Measurements from ENCODE around the gene SPAG9.

The SPAG9 gene

DNA sequence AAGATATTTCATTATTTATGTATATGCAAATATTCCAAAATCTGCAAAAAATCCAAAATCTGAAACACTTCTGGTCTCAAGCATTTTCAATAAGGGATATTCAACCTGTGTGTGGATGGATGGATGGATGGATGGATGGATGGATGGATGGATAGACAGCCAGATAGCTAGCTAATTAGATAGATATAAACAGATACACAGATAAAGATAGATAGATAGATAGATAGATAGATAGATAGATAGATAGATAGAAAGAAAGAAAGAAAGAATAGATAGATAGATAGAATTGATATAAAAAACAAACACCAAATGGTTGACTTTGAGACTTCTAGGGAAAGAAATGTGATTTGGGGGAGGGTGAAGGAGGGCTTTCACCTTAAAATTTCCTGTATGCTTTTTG lies 139.4 kb downstream of the SPAG9 start:
- no peak for DNase-seq

DNA sequence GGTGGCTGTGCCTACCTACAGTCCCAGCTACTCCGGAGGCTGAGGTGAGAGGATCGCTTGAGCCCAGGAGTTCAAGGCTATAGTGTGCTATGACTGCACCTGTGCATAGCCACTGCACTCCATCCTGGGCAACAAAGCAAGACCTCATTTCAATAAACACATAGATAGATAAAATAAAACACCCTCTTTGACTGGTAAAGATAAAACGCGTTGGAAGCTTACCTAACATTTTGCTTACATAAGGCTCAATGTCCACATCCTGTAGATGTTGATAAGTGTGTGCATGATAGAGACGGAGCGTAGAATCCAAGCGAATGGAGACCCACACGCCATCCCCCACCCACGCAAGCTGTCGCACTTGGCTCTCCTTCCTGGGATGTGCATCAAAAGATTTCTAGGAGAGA lies 141.1 kb downstream of the SPAG9 start:
- DNase-seq, result no peak

DNA sequence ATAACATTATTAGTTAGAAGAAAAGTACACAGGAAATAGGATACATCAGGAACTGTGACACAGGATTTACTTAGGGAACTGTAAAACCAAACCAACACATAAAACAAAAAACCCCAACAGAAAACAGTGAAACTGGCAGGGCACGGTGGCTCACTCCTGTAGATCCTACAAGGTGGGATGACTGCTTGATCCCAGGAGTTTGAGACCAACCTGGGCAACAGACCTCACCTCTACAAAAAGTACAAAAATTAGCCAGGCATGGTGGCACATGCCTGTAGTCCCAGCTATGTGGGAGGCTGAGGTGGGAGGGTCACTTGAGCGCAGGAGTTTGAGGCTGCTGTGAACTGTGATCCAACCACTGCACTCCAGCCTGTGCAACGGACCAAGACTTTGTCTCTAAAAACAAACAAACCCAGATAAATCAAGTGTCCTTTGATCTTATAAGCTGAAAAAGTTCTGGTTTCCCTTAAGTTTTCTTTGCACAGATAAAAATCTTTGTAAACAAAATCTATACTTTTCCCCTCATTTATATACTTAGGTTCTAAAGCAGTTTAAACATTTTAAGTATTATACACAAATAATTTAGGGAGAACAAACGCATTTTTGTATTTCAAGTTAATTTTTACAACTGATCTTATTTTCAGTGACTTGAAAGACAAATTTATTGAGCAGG lies 143.0 kb downstream of the SPAG9 start:
- no peak for DNase-seq

DNA sequence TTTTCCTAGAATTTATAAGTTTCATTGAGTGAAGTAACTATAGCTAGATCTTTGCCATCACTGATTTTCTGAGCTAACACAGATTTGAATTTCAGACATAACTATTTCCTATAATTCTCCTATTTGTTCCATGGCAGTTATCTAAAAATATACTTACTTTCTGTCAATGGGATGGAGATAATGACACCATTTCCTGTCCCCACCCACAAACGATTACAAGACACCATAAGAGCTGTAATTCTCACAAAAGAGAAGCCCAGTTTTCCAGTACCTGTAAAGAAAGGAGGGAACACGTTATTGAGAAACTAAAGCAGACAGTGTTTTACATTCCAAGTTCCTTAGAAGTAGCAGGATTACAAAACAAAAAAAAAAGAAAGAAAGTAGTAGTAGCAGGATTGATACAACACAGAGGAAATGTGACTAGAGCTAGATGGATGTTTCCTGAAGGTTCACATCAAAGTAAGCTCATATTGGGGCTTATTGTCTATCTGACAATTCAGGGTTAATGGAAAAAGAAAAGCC lies 143.7 kb downstream of the SPAG9 start:
- no peak for DNase-seq

DNA sequence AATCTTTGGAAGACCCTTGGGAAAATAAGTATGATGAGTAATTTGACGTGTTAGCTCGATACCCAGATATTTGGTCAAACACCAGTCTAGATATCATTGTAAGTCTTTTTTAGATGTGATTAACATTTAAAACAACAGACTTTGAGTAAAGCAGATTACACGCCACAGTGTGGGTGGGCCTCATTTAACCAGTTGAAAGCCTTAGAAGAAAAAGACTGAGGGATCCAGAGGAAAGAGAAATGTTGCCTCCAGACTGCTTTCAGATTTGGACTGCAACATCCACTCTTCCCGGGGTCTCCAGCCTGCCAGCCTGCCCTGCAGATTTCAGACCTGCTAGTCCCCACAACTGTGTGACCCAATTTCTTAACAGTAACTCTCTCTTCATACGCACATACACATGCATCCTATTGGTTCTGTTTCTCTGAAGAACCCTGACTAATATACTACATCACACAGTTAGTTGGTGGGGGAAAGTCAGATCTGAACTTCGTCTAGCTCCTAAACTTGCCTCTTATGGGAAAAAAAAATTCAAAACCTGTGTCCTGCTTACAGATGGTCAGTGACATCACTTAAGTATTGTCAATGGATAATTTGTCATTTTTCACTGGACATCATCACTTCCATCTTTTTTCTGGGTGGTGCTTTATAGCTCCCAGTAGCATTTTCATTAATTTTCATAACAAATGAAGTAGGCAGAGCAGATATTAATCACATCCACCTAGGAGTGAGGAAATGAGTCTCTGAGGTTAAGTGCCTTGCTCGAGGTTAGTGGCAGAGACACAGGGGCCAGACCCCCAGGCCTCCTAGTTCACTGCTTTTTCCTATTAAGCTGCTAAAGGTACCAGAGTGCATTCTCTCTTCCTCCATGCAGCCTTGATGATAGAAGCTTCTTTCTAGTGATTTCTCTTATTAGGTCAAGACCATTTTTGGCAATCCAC lies 146.8 kb downstream of the SPAG9 start:
- no peak for DNase-seq

DNA sequence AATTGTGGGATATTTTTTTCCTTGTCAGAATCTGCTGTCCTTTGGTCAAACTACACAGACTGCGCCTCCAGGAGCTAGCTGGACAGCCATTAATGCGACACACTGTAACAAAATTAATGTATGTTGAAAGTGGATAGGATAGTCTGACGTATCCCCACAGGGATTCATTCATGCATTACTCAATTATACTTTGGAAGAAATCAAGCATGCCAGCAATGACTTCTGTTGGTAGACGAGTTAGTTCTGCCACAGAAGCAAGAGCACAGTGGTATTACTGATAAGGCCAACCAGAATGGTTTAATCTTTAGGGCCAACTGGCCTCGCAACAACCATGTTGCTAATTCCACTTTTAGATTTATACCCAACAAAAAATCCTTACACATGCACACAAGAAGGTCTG lies 148.1 kb downstream of the SPAG9 start:
- no peak for DNase-seq

DNA sequence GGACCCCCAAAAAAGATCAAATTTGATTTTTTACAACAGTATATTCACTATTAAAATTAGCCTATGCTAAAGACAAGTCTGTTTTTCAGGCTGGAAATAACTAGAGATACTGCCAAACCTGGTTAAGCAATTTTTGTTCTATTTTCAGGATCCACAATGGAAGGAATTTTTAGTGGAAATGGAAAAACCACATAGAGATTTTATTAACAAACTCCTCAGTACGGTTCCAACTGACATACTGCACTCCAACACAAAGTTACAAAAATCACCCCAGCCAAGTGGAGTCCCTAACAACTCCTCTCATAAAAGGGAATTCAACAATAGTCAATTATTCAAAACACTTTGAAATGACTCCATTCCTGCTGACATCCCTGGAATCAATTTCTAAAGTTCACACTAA lies 152.9 kb downstream of the SPAG9 start:
- no peak for DNase-seq

DNA sequence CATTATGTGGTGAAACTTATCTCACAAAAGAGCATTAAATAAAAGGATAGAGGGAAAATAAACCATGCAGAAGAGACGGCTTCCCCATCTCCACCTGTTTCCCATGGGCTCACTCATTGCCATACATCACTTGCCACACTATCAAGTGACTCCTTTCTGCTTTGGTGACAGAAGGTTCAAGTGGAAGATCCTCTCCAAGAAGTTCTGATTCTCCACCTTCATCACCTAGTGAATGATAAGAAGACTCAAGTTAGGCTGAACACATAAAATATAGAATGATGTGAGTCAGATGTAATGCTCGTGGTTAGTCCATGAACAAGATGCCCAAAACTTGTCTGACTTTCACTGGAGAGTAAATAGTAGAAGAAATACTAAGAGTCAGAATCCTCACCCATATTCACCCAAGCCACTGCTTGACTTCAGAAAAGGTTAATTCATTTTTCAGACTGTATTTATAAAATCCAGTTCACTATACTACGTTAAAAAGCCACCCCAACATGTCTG lies 154.5 kb downstream of the SPAG9 start:
- DNase-seq, result no peak

DNA sequence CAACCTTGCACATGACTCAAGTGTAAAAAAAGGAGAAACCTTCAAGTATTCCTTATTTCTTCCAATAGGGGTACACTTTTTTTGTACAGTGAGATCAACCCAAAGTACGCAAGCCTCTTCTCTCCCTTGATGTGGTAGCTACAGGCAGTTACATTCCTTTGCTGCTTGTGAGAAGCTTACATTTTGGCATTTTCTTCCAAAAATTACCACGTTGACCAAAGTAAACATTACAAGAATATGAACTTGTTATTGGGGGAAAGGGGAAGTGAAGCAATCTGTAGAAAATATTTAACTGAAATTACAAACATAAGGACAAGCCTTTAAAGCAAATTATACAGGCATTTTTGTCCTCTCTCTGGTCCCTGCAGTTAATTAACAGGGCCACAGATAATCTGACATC lies 157.5 kb downstream of the SPAG9 start:
- no peak for DNase-seq

DNA sequence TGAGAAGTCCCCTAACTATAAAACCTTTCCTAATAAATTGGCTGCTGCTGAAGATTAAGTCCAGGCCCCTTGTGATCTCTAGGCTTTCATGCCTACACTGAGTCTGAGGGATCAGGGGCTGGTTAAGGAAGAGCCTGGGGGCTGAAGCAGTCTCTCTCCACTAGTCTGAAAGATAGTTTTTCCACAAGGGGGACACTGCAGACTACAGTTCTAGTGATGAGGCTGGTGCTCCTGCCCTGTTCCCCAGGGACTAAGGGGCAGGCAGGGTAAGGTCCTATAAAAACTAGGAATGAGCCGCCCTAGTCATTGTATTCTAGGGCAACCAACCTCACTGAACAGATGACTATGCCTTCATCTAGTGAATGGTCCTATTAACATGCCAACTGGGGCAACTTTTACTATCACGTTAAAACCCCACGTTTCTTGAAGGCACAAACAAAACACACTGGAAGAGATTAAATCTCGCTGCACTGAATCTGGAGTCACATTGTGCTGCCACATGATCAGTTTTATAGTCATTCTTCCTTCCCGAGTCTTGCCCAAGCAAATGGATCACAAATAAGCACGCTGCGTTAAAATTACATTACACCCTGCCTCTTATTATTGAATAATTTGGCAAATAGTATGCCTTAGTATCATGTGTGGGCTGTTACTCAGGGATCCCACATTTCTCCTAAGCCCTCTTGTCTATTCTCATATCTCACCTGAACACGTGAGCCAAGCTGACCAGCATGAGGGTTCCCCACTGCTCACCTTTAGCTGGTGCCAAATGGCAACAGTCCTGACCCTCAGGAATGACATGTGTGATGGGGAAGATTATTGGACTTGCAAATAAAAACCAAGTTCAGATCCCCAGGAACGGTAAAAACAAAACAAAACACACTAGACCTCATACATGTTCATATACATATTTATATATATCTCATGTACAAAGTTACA lies 159.1 kb downstream of the SPAG9 start:
- DNase-seq, result no peak

DNA sequence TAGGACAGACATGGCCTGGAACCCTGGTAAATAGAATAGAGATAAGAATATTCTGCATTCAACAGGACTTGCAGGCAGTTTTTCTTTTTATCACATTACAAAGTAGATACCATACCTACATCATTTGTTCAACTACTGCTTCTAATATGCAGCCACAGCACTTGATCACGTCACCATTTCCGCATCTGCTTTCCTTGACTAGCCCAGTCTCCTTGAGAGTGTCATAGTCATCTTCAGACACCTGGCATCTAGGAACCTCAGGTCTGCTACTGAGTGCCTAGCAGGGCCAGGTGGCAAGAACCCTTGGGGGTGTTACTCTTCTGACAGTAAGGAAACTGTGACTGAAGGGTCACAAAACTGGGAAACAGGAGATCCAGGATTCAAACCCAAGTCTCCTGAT lies 161.3 kb downstream of the SPAG9 start:
- no peak for DNase-seq

DNA sequence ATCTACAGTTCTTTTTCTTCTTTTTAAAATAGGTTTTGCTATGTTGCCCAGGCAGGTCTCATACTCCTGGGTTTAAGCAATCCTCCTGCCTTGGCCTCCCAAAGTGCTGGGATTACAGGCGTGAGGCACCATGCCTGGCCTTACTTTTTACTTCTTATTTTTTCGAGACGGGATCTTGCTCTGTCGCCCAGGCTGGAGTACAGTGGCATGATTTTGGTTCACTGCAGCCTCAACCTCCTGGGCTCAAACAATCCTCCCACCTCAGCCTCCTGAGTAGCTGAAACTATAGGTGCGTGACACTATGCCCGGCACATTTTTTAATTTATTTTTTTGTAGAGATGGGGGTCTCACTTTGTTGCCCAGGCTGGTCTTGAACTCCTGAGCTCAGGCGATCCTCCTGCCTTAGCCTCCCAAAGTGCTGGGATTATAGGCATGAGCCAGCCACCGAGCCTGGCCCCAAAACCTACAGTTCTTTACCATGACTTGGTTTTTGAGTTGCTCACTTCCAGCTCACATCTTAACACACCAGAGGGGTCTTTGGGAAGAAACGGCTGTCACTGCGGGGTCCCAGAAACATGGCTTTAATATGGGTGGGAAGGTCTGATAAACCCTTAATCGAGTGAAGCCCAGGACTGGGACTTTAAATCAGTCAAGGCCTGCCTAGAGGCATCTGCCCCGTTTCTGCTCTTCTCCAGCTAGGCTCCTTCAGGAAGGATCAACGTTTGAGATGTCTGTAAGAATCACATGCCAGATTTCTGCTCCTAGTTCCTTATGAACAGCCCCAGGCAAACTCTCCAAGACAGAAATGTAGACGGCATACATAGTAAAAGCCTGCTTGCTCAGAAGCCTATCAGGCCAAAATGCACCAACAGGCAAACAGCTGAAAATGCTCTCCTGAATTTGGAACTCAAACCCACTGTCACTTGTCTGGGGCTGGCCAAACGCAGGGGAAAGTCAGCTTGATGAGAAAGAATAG lies 162.8 kb downstream of the SPAG9 start:
- DNase-seq, result no peak

DNA sequence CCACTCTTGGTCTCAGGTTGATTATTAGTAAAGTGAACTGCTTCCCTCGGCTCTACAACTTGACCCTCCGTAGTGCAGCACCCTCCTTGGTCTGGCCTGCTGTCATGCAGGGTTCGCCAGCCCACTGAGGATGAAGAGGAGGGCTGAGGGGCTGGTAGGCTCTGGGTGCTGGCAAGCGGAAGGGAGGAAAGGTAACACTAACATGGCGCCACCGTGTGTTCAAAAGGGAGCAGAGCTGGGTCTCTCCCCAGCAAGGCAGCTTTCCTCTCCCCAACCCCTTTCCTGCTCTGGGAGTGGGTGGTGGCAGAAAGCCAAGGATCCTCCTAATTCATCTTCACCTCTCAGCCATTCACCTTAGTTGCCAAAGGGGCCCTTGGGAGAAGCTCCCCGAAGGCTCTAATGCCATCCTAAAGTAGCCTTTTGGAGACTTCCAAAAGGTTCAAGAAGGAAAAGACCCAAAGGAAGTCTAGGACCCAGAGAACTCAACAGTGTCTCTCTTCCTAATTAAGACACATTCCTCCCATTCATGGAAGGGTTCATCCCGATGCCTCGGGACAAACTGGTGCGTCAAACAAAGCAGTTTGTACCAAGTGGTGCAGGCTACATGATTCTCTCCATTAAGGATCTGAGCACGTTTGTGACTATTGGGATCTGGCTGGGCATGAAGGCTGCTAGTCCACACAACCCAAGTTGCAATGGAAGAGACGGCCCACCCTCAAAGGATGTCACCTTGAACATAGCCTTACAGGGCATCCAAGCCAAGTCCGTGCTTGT lies 163.7 kb downstream of the SPAG9 start:
- DNase-seq, result peak; percentile 42

DNA sequence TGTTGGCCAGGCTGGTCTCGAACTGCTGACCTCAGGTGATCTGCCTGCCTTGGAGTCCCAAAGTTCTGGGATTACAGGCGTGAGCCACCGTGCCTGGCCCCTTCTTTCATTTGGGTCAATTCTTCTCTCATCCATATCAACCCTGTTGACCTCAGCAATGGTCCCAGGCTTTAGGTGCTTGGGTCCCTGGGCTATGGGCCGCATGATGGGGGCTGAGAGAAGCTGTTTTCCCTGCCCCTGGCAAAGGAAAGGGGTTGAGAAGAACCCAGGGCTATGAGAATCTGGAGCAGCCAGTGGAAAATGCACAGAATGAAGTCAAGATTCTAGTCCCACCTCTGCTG lies 164.3 kb downstream of the SPAG9 start:
- no peak for DNase-seq

DNA sequence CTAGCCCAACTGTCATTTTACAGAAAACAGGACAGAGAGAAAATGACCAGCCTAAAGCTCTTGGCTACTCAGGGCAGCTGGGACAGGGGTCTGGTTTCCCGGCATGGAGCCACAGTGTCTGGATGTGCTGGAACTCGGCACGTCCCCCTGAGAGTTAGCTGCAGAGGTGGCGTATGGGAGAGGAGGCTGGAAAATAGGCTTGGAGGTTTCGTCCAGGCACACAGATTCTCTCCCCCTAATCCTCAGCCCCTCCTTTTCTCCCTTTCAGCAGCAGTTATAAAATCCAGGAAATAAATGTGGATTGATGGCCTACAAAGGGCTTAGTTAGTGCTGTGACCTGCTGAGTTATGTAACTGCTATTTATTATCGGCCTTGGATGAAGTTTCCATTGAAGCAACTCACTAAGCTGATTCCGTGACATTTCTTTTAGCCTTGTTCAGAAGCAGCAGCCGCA lies 165.0 kb downstream of the SPAG9 start:
- no peak for DNase-seq

DNA sequence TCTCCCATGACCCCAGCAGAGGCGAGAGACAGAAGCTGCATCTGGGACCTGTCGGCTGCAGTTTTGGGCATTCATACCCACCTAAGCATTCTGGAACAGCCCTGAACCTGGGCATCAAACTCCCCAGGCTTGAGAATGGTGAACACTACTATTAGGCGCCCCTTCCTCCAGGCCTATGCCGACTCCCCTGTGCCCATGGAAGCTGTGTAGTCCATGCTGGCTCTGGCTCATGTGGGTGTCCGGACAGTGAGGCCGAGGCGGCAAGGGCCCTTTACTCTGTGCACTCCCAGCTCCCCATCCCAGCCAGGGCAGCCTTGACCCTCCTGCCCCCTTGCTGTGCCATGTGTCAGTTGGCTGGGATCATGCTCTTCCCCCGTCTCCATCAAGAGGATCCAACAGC lies 165.5 kb downstream of the SPAG9 start:
- DNase-seq, result no peak

DNA sequence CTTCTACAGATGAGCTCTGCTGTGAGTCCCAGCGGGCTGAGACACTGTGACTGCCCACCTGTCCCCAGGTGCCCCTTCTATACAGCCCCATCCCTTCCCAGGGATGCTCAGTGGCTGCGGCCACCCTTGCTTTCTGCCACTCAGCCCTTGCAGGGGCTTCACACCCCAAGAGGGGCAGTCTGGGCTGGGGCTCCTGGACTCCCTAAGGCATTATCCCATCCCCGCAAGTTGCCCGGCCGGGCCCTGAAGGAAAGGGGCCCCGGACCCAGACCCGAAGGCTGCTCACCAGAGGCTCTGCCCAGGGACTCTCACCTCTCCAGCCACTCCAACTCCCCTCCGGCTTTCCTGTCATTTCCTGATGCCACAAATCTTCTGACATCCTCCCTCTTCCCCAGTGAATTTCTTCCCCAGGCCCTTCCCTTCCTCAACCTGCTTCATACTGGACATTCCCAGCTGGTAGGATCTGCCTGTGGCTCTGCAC lies 166.0 kb downstream of the SPAG9 start:
- no peak for DNase-seq

DNA sequence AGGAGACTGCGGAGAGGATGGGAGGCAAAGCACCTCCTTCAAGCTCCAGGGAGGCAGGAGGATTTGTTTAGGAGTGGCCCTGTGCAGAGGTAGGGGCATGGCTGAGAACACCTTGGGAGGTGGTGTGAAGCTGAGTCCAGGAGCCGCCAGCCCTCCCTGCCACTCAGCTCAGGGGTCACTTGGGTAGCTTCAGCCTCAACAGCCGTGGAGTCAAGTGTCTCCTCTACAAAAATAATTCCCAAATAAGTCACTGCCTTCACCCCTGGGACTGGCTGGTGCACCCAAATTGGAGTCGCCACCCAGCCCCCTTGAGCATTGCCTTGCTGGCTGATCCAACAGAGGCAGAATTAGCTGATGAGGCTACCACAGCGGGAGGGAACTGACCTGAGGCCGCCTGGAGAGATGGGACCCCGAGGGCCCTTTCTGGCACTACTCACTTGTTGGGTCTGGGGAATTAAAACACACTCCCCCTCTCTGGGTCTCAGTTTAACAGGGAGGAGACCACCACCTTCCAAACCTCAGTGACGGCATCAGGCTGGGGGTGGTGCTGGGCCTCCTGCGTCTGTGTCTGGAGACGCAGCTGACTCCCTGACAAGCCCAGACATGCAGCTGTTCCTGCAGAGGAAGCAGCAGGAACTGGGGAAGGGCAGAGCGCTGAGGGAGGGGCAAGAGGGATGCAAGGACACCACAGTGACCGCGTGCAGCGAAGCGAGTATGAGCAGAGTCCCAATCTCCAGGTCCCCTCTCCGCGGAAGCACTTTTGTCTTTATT lies 166.7 kb downstream of the SPAG9 start:
- DNase-seq, result no peak

DNA sequence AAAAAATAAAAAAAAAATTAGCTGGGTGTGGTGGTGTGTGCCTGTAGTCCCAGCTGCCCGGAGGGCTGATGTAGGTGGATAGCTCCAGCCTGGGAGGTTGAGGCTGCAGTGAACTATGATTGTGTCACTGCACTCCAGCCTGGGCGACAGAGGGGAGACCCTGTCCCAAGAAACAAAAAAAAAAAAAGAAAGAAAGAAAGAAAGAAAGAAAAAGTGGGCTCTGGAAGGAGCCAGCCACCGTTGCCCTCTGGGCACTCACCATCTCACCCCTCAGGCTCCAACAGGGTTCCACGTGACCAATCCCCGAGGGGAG lies 167.2 kb downstream of the SPAG9 start:
- no peak for DNase-seq

DNA sequence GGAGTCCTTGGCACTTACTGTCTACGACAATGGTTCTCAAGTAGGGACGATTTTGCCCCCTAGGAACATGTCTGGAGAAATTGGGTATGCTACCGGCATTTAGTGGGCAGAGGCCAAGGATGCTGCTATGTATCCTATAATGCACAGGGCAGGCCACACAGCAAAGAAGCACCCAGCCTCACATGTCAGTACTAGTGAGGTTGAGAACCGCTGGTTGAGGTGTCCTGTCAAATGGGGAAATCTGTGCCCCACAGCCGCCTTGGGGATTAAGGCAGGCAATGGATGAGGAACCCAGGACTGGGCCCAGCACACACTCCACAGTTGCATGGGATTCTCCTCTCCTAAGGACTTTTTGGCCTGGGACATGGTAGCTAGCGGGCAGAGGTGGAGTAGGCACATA lies 167.8 kb downstream of the SPAG9 start:
- no peak for DNase-seq
